ENCODE results near the gene KRTAP5-6. TPM values are rescaled to one million over a fixed set of nuclear protein-coding genes. Genes with fewer than 3 reads are reported as not detected.
"Not testable (repeated sequence)": the region's sequence is repeated elsewhere in the genome, so short reads cannot be mapped to it uniquely, and the experiment has no call there.

KRTAP5-6 gene
- total and polyA plus RNA-seq, 10 donors = not detected

GRCh38 chr11:1688336-1688947 lies 8.6 kb upstream of the KRTAP5-6 start:
- H3K36me3 ChIP-seq; H3K9me3 ChIP-seq; H3K27ac ChIP-seq; DNase-seq; H3K4me3 ChIP-seq; intact Hi-C loops (cut with DNase I; ENCODE audit: low total_unique reads): not testable (repeated sequence)
- Histone ChIP-seq H3K27me3 (replicated peaks in 1 of 7) (peaks cover 0 to 35% (median 4%) of the 10 kb centered on the region in 7 donors), H3K4me1 (peaks cover 2 to 17% (median 9%) of the 10 kb centered on the region in 6 donors)
- 49 to 65% (median 58%) methylated on average over 16 to 19 of the region's 19 CpGs for WGBS, 5 donors

GRCh38 chr11:1689250-1690166 lies 7.5 kb upstream of the KRTAP5-6 start:
- not testable (repeated sequence) for H3K4me3 ChIP-seq, DNase-seq, H3K36me3 ChIP-seq, H3K9me3 ChIP-seq, H3K27ac ChIP-seq
- peaks cover 0 to 35% (median 4%) of the 10 kb centered on the region in 7 donors for H3K27me3 ChIP-seq (replicated peaks in 1 of 7)
- H3K4me1 ChIP-seq = peaks cover 10 to 28% (median 19%) of the 10 kb centered on the region in 6 donors
- intact Hi-C loops (cut with DNase I; ENCODE audit: low total_unique reads) = loop anchor here (5.0 to 10.0 kb wide), 2 partner anchors 37 to 465 kb away; no protein-coding TSS in a partner anchor
- 49 to 74% (median 59%) methylated on average over 8 to 31 of the region's 32 CpGs for WGBS, 5 donors

GRCh38 chr11:1690167-1691025 lies 6.6 kb upstream of the KRTAP5-6 start:
- no peak for TF ChIP-seq POLR2A (IDR thresholded peaks at IDR 0.05)
- no peak for TF ChIP-seq POLR2AphosphoS5 (IDR thresholded peaks at IDR 0.05)
- Histone ChIP-seq H3K36me3 (no peaks in the 10 kb centered on the region), H3K27ac (no peak overlapping the region), H3K27me3 (replicated peaks in 1 of 7) (peaks cover 0 to 34% (median 4%) of the 10 kb centered on the region in 7 donors), H3K4me1 (peaks cover 10 to 29% (median 19%) of the 10 kb centered on the region in 6 donors), H3K9me3 (no peaks in the 10 kb centered on the region), H3K4me3 (no peak overlapping the region)
- DNase-seq = no peak
- intact Hi-C loops (cut with DNase I; ENCODE audit: low total_unique reads) = loop anchor here (5.0 to 10.0 kb wide), 2 partner anchors 38 to 464 kb away; no protein-coding TSS in a partner anchor
- WGBS, 5 donors = 64 to 72% (median 69%) methylated on average over 22 of the region's 22 CpGs

- H3K9me3 ChIP-seq = no peaks in the 10 kb centered on the region
- no peak overlapping the region for H3K4me3 ChIP-seq
- TF ChIP-seq POLR2AphosphoS5 (IDR thresholded peaks at IDR 0.05) = no peak
- no peak for TF ChIP-seq CTCF (IDR thresholded peaks at IDR 0.05 in 8 of 11, conservative IDR thresholded peaks at IDR 0.05 in 3 of 11)
- no peak for TF ChIP-seq POLR2A (IDR thresholded peaks at IDR 0.05)
- 76 to 95% (median 89%) methylated on average over 14 to 16 of the region's 16 CpGs for WGBS, 5 donors
- no peaks in the 10 kb centered on the region for H3K36me3 ChIP-seq
- peaks cover 10 to 29% (median 19%) of the 10 kb centered on the region in 6 donors for H3K4me1 ChIP-seq
- peaks cover 0 to 32% (median 4%) of the 10 kb centered on the region in 7 donors for H3K27me3 ChIP-seq (replicated peaks in 1 of 7)
- no peak overlapping the region for H3K27ac ChIP-seq
- no peak for DNase-seq
- intact Hi-C loops (cut with DNase I; ENCODE audit: low total_unique reads) = loop anchor here (5.0 to 10.0 kb wide), 2 partner anchors 39 to 464 kb away; no protein-coding TSS in a partner anchor
Observed at GRCh38 chr11:1691026-1691877, 5.7 kb upstream of the KRTAP5-6 start.

All from spleen (tissue), 11 donors.